GM06990 (cell line): ENCODE measurements around the gene RPTOR.

Source experiments
- DNase-seq: peaks from one replicate; pipeline ENCODE4 v3.0.0-alpha.2; 2011; ENCODE audit not compliant: insufficient read length; ENCODE audit errors: extremely low read depth
- H3K27me3 ChIP-seq: replicated peaks from 2 replicates; pipeline ENCODE4 v1.6.0; 2011; ENCODE audit warnings: low read length; ENCODE audit not compliant: control insufficient read depth, insufficient read depth
- H3K36me3 ChIP-seq: 2 replicates; pipeline ENCODE4 v1.5.1; 2011; ENCODE audit warnings: low read length; ENCODE audit not compliant: control insufficient read depth, insufficient read depth
- H3K4me3 ChIP-seq: replicated peaks from 2 replicates; pipeline ENCODE4 v1.5.1; 2011; ENCODE audit warnings: low read depth, mild to moderate bottlenecking, control low read depth, low read length
- CTCF ChIP-seq: IDR thresholded peaks from 2 replicates; pipeline ENCODE4 v1.5.1; 2011; ENCODE audit warnings: low read length, control low read depth, mild to moderate bottlenecking, inconsistent platforms; ENCODE audit not compliant: insufficient read depth, poor library complexity, severe bottlenecking

Gene RPTOR

GRCh38 chr17:80981929-80982425 is 437.3 kb downstream of the RPTOR start:
- peak; percentile 5 for DNase-seq

GRCh38 chr17:80982426-80982974 is 437.9 kb downstream of the RPTOR start:
- Histone ChIP-seq H3K4me3 (no peak overlapping the region), H3K27me3 (no peaks in the 10 kb centered on the region; the same call in 1 of the 2 replicates), H3K36me3 (no peaks in the 10 kb centered on the region)
- TF ChIP-seq CTCF, result no peak
- peak; percentile 1 for DNase-seq

More at GRCh38 chr17:80981929-80982425, 437.3 kb downstream of the RPTOR start:
- no peaks in the 10 kb centered on the region for H3K36me3 ChIP-seq
- H3K4me3 ChIP-seq, result no peak overlapping the region
- H3K27me3 ChIP-seq, result no peaks in the 10 kb centered on the region; the same call in 1 of the 2 replicates
- no peak for TF ChIP-seq CTCF

GRCh38 chr17:80983545-80983944 is 438.9 kb downstream of the RPTOR start:
- no peak for TF ChIP-seq CTCF
- Histone ChIP-seq H3K27me3 (no peaks in the 10 kb centered on the region; the same call in 1 of the 2 replicates), H3K36me3 (no peaks in the 10 kb centered on the region), H3K4me3 (no peak overlapping the region)
- no peak for DNase-seq

GRCh38 chr17:80984749-80985148 is 440.1 kb downstream of the RPTOR start:
- DNase-seq, result no peak
- Histone ChIP-seq H3K4me3 (no peak overlapping the region), H3K36me3 (no peaks in the 10 kb centered on the region), H3K27me3 (no peaks in the 10 kb centered on the region; the same call in 1 of the 2 replicates)
- no peak for TF ChIP-seq CTCF

- no peaks in the 10 kb centered on the region for H3K36me3 ChIP-seq
- no peak overlapping the region for H3K4me3 ChIP-seq
- no peak for TF ChIP-seq CTCF
- no peak for DNase-seq
- H3K27me3 ChIP-seq, result no peaks in the 10 kb centered on the region; the same call in 1 of the 2 replicates
These were observed 441.4 kb downstream of the RPTOR start for GRCh38 chr17:80986046-80986445.
